ENCODE results near the gene ZNF135.

Gene ZNF135

GRCh38 chr19:58096884-58097283, 37.8 kb downstream of the ZNF135 start:
- DNase-seq: no peak

GRCh38 chr19:58097349-58097748, 38.3 kb downstream of the ZNF135 start:
- no peak for DNase-seq

- peak; percentile 95 for DNase-seq
Measured at GRCh38 chr19:58097781-58098681, 38.9 kb downstream of the ZNF135 start, which contains the start of gene ZSCAN18. TSS of gene ZSCAN18 (minus strand) at chr19:58098231. CDS start at chr19:58090267, 7,964 bp downstream.

- DNase-seq: no peak
Measured at GRCh38 chr19:58098682-58098998, 39.6 kb downstream of the ZNF135 start.

GRCh38 chr19:58107778-58108545, 48.9 kb downstream of the ZNF135 start:
- no peak for DNase-seq

GRCh38 chr19:58108546-58108817, 49.4 kb downstream of the ZNF135 start:
- no peak for DNase-seq

- DNase-seq: no peak
Measured at GRCh38 chr19:58117841-58118575, 58.9 kb downstream of the ZNF135 start.

- DNase-seq: no peak
Measured at GRCh38 chr19:58118979-58119733, 60.1 kb downstream of the ZNF135 start.

Measured in T-helper 9 cell (primary cell).